Kidney epithelial cell (primary cell): ENCODE data around the gene SEPTIN10. TPM values are rescaled to one million over a fixed set of nuclear protein-coding genes. Genes with fewer than 3 reads are reported as not detected.

ENCODE experiments used
- DNase-seq: peaks from one replicate; pipeline ENCODE4 v3.0.0-alpha.2; 2010; ENCODE audit warnings: low read depth
- H3K27me3 ChIP-seq: 2 replicates; pipeline ENCODE4 v1.6.0; 2011; ENCODE audit warnings: low read length; ENCODE audit not compliant: control insufficient read depth, insufficient read depth
- H3K36me3 ChIP-seq: 2 replicates; pipeline ENCODE4 v1.5.1; 2011; ENCODE audit warnings: low read length; ENCODE audit not compliant: control insufficient read depth, insufficient read depth
- H3K4me3 ChIP-seq: 2 replicates; pipeline ENCODE4 v1.5.1; 2011; ENCODE audit warnings: low read depth, mild to moderate bottlenecking, control low read depth, low read length
- total RNA-seq: library from RNA; depleted of rRNA; stranded (reverse); fragments of >200 nt; gene quantifications from 2 replicates; pipeline ENCODE4 v1.2.3, GENCODE V29; 2015
- TF ChIP-seq, protein P1 (sequence below): IDR thresholded peaks from 2 replicates; pipeline ENCODE4 v1.5.1; 2011; ENCODE audit warnings: mild to moderate bottlenecking, moderate library complexity, low read length, control low read depth, inconsistent platforms; ENCODE audit not compliant: insufficient read depth, poor library complexity, severe bottlenecking

Gene SEPTIN10
- total RNA-seq, 1 donor from 2014 or later = 43.2 TPM

GRCh38 chr2:109549016-109549590 is 64.7 kb downstream of the SEPTIN10 start:
- H3K27me3 ChIP-seq = no peaks in the 10 kb centered on the region
- no peak for DNase-seq
- TF ChIP-seq, protein P1, sequence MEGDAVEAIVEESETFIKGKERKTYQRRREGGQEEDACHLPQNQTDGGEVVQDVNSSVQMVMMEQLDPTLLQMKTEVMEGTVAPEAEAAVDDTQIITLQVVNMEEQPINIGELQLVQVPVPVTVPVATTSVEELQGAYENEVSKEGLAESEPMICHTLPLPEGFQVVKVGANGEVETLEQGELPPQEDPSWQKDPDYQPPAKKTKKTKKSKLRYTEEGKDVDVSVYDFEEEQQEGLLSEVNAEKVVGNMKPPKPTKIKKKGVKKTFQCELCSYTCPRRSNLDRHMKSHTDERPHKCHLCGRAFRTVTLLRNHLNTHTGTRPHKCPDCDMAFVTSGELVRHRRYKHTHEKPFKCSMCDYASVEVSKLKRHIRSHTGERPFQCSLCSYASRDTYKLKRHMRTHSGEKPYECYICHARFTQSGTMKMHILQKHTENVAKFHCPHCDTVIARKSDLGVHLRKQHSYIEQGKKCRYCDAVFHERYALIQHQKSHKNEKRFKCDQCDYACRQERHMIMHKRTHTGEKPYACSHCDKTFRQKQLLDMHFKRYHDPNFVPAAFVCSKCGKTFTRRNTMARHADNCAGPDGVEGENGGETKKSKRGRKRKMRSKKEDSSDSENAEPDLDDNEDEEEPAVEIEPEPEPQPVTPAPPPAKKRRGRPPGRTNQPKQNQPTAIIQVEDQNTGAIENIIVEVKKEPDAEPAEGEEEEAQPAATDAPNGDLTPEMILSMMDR = no peak
- no peak overlapping the region for H3K4me3 ChIP-seq
- peaks cover 1% of the 10 kb centered on the region for H3K36me3 ChIP-seq

- peaks cover 1% of the 10 kb centered on the region for H3K36me3 ChIP-seq
- DNase-seq = no peak
- no peaks in the 10 kb centered on the region for H3K27me3 ChIP-seq
- TF ChIP-seq, protein P1 = no peak
- no peak overlapping the region for H3K4me3 ChIP-seq
These were observed 66.5 kb downstream of the SEPTIN10 start for GRCh38 chr2:109547280-109547679.

GRCh38 chr2:109545828-109546713 is 67.7 kb downstream of the SEPTIN10 start:
- Histone ChIP-seq H3K4me3 (no peak overlapping the region), H3K36me3 (peaks cover 1% of the 10 kb centered on the region), H3K27me3 (no peaks in the 10 kb centered on the region)
- no peak for DNase-seq
- TF ChIP-seq, protein P1 = peak; percentile 94

DNA sequence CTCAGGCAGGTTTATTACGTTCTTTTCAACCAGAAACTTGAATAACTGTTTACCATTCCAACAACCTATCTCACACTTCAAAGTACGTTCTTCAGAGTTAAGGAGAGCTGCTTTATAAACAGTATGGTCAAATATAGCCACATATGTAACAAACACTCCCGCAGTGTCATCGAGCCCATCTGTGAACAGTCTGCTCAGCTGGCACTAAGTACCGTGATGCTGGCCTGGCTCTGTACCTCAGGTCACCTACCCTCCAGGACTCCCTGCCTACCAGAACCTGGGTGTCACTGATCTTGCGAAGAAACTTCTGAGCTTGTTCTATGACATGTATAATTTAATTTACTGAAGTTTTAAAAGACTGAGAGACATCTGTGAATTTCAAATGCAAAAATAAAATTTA is 71.4 kb downstream of the SEPTIN10 start:
- peaks cover 1% of the 10 kb centered on the region for H3K36me3 ChIP-seq
- TF ChIP-seq, protein P1 = no peak
- no peaks in the 10 kb centered on the region for H3K27me3 ChIP-seq
- no peak for DNase-seq
- H3K4me3 ChIP-seq = no peak overlapping the region

- TF ChIP-seq, protein P1 = no peak
- Histone ChIP-seq H3K4me3 (no peak overlapping the region), H3K27me3 (no peaks in the 10 kb centered on the region), H3K36me3 (no peaks in the 10 kb centered on the region)
- DNase-seq = no peak
These were observed 75.2 kb downstream of the SEPTIN10 start for GRCh38 chr2:109538546-109538945.
